Globus pallidus (tissue), 1 donor: ENCODE measurements around the gene ADGRD1.

Experiments used
- DNase-seq: peaks from one replicate; pipeline ENCODE4 v3.0.0-alpha.2; 2015; ENCODE audit warnings: low spot score

Gene ADGRD1

DNA sequence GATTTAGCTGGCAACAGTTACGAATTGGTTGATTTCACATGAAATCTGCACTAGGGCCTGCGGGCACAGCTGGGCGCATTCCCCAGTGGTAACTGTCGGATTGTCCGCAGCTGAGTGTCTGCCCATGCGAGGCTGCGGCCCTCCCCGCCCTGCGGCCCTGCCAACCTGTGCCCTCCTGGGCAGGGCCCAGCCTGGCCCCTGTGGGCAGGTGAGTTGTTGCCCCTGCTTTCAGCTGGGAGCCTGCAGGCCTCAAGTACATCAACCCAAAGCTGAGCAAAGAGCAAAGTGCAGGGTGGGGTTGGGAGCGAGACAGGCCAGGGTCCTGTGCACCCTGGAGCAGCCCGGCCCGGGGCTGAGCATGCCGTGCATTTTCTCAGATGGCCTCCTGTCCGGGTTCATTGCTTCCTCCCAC is 89.1 kb downstream of the ADGRD1 start:
- no peak for DNase-seq

DNA sequence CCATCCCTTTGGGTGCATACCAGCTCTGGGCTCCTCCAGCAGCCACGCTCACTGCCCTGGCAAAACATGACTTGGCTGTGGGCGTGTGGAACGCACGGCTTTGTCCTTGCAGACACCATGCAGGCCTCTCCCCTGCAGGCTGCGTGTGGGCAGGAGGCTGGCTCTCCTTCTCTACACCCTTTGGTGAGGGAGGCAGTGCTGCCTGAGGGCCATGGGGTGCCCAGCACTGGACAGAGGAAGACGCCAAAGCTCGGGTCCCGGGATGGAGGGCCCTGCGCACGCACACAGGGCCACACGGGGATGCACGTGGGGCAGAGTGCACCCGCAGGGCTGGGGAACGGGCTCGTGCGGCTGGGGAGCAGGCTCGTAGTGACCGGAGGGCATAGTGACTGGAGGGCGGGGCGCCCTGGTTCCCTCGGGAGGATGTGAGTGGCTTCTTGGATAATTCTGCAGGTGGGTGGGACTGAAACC is 89.7 kb downstream of the ADGRD1 start:
- no peak for DNase-seq

DNA sequence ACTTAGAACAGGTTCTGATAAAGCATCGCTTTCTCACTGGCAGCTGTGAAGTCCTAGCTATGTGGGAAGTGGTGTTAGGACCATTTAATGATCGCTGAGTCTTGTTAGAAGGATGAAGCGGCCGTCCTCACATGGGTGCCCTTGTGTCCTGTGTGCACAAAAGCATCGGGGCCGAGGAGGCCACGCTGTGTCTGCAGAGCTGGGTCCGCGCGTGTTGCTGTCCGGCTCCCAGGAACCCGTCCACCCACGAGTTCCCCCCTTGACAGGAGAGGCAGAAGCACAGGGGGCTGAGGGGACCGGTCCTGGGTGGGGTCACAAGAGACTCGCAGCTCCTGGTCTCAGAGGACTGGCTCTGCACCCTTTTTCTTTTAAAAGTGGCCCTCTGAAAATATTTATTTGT is 90.4 kb downstream of the ADGRD1 start:
- no peak for DNase-seq

DNA sequence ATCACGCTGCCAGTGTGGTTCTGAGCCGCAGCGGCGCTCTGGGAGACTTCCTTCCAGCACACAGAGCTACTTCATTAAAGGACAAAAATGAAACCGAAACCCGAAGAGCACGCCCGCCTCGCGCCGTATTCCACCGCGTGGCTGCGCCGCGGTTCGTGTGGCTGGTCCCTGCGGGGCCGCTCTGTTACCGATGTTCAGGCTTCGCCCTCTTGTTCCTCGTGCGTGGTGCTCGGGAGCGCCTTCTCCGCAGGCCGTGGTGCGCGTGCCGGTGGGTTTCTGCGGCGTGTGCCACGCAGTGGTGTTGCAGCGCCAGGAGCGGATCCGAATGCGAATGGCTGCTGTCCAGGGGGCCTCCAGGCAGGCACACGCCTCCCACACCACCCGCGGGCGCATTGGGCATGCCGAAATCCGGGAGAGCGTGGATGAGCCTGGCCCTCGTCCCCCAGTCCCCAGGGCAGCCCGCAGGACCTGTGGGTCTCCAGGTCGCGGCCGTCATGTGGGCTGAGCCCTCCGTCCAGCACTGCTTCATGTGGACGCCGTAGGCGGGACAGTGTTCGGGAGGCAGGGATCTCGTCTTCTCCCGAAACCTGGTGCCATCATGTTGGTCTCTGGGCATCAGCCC is 91.2 kb downstream of the ADGRD1 start:
- no peak for DNase-seq

DNA sequence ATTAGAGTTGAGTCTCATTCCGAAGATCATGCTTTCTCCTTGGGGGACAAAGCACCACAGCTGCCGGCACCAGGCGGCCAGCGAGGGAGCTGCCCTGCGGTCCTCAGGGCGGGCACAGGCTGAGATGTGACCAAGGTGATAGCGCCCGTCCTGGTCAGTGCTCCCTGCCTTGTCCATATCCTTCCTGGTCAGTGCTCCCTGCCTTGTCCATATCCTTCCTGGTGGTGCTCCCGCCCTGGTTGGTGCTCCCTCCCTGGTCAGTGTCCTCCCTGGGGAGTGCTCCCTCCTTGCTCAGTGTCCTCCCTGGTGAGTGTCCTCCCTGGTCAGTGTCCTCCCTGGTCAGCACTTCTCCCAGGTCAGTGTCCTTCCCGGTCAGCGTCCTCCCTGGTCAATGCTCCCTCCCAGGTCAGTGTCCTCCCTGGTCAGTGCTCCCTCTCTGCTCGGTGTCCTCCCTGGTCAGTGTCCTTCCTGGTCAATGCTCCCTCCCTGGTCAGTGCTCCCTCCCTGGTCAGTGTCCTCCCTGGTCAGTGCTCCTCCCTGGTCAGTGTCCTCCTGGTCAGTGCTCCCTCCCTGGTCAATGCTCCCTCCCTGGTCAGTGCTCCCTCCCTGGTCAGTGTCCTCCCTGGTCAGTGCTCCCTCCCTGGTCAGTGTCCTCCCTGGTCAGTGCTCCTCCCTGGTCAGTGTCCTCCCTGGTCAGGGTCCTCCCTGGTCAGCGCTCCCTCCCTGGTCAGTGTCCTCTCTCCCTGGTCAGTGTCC is 92.2 kb downstream of the ADGRD1 start:
- DNase-seq, result no peak

DNA sequence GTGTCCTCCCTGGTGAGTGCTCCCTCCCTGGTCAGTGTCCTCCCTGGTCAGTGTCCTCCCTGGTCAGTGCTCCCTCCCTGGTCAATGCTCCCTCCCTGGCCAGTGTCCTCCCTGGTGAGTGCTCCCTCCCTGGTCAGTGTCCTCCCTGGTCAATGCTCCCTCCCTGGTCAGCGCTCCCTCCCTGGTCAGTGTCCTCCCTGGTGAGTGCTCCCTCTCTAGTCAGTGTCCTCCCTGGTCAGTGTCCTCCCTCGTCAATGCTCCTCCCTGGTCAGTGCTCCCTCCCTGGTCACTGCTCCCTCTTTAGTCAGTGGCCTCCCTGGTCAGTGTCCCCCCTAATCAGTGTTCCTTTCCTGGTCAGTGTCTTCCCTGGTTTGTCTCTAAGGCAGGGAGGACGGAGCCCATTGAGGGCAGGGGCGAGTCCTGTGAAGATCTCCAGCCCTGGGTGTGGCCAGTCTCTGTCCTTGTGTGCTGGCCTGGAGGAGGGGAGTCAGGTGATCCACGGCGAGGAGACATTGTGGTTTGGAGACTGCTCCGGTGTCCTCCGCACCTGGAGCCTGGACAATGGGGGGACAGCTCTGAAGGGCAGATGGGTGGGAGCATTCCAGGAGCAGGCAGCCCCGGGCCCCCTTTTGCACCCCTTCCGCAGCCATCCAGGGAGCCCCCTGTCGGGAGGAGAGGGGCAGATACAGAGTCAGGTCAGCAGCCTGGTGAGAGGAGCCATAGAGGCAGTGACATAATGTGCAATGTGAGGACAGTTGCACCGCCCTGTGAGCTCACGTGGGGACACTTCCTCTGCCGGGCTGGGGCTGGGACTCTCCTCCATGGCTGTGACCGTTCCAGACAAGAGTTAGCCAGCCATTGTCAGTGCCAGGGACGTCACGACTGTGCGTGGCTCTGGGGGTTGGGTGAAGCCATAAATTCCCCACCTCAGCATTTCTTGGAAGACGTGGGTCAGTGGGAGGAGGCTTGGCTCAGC is 93.4 kb downstream of the ADGRD1 start:
- DNase-seq, result no peak

DNA sequence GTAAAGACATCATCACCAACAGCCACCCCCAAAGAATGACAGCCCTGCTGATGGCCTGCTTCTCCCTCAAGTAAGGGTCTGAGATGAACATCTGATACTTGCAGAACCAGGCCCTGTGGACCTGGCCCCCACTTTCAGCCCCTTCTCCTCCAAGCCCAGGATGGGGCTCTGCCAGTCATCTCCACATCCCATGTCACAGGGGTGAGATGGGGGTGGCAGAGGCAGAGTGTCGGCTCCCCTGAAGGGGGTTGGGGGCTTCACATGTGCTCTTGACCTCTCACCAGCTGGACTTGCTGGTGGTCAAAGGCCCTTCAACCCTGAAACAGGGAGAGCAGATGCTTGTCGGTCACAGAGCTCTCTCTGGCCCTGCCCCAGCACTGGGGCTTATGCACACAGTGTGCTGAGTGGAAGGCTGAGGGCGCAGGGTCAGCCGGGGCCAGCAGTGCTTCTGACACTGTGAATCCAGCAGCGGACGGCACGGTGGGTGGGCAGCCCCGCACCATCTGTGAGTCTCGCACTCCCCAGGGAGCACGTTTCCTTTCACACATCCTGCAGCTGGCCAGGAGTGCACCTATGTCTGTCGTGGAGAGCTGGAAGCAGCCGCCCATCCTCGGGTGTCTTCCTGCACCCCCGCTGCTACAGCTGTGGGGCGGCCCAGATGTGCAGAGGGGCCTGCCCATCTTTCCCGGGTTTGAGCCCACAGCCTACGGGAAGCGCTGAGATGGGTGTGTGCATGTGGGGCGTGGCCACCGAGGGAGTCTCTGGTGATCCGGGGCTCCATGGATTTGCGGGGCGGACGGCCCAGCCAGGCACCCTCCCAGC is 94.3 kb downstream of the ADGRD1 start:
- no peak for DNase-seq

DNA sequence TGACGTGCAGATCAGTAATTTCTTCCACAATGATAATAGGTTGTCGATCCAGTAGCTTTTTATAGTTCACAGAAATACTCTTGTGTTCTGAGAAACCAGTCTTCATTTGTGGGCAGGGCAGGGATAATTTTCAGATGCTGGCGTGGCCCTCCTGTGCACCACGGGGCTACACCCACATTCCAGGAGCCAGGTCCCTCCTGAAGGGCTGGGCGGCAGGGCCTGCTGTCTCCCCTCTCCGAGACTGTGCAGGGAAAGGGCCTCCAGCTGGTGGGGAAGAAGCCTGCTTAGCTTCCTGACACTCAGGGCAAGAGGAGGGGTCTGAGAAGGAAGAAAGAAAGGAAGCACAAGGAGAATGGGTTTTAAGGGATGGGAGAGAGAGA is 94.9 kb downstream of the ADGRD1 start:
- no peak for DNase-seq

DNA sequence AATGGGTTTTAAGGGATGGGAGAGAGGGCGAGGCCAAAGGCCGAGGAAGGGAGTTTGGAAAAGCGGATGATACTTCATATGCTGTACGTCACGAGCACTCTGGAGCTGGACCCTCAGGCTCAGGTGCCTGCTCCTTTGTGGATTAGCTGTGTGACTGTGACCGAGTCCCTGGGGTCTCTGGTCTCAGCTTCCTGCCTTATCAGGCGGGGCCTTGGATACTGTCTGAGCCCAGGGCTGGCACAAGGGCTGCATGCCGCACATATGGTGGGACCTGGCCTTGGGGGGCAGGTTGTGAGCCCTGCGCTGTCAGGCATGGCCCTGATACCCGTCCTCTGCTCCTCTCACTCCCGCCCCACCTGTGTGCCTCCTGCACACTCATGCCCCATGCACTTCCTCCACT is 95.3 kb downstream of the ADGRD1 start:
- DNase-seq, result no peak

DNA sequence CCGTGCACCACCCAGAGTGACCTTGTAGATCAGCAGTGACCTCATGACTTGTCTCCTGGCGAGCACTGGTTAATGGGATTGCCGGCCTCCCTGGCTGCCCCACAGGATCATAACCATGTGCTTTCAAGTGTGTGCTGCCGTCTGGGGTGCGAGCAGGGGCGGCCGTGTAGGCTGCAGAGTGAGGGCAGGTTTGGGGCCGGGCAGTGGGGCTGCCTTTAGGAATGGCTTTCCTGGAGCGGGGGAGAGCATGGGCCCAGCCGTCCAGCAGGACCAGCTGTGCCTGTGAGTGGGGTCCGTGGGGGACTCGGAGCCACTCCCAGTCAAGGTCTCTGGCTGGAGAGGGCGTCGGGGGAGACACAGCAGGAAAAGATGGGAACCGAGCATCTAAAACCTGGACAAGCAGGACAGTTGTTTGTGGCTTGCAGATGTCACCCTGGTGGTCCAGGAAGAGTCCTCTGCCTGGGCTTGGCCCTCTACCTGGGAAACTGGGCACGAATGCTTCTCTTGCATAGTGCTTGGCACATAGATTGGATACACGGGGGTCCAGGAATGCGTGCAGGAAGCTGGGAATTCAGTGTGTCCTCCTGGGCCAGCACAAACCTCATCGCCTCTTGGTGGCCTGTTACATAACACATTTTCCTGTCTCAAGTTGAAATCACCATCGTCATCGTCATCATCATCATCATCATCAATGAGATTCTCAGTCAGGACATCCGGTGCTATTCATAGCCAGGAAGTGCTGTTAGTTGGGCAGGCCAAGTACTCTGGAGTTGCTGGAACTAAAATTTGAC is 96.0 kb downstream of the ADGRD1 start:
- no peak for DNase-seq

DNA sequence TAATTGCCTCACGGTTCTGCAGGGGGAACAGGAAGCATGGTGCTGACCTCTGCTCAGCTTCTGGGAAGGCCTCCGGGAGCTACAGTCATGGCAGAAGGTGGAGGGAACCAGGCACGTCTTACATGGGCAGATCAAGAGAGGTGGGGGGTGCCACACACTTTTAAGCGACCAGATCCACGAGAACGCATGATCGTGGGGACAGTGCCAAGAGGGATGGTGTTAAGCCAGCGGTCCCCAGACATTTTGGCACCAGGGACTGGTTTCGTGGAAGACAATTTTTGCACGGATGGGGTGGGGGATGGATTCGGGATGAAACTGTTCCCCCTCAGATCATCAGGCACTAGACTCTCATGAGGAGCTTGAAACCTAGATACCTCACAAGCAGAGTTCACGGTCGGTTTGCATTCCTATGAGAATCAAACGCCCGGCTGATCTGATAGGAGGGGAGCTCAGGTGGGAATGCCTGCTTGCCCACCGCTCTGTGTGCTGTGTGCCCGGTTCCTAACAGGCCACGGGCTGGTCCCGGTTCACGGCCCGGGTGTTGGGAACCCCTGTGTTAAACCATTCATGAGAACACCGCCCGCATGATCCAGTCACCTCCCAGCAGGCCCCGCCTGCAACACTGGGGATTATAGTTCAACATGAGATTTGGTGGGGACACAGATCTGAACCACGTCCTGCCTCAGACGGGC is 96.9 kb downstream of the ADGRD1 start:
- no peak for DNase-seq

DNA sequence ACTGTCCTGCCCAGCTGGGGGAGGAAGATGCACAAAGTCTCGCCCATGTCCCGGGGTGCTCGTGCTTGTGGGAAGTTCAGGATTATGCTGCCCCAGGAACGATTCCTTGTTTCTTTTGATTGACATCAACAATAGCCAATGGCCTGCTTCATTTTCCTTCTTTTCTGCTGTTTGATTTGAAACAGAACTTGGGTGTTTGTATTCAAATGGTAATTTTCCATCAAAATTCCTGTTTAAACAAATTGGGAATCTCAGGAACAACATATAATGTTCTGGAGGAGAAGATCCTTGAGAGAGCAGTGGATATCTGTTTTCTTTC is 97.4 kb downstream of the ADGRD1 start:
- DNase-seq, result no peak

DNA sequence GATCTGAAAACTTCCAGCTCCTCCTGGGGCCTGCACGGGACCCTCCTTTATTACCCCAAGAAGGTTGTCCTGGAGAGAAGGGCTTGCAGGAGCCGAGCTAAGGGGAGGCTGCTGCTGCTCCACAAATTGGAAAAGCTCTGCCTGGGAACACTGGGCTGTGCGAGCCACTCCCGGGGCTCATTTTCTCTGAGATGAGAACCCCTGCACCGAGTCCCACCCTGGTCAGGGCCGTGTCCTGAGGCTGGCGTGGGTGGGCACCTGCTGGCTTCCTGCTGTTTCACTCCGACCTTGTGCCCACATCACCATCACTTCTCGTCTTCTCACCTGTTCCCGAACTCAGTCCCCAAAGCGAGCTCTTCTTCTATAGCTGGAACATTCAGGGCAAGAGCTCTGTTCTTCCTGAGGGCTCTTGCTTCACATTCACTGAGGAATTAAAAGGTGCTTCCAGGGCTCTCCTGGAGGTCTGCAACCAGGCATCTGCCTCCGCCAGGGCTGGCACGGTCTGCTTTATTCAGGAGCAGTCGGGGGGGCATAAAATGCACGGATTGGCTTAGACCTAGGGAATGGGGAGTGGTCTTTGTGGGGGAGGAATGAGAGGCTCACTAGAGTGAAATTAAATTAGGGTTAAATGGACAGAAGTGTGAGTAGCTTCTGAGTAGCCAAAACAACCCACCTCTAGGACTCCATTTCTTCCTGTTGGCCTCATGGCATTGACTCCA is 98.5 kb downstream of the ADGRD1 start:
- DNase-seq, result no peak

DNA sequence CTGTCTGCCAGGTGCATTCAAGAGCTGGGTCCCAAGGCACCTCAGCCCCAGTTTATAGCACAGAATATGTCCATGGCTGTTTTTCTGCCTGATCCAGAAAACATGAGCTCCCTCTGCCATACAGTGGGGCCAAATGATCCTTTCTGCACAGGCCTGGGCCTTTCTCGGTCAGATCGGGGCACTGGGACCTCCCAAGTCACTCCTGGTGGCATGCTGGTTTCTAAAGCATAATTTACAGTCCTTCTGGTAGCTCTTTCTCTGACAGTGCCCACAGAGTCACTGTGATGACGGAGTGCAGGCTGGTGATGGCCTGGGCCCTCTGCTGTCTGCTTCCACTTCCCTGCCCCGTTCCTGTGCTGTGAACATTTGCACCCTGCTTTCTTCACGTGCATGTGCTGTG is 99.2 kb downstream of the ADGRD1 start:
- DNase-seq, result no peak

DNA sequence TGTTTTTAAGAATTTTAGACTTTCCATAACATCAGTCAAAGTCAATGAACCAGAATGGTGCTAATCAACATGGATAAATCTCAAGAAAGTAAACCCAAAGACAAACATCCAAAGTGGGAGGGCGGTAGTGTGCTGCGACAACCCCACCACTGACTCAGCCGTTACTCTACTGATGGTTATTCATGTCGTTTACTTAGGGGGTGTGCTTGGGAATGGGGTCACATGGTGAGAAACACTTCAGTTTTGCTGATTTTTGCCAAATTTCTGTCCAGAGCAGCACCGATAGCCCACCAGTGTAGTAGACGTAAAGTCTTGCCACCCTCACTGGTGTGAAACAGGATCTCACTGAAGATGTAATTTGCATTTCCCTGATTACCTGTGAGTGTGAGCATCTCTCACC is 99.9 kb downstream of the ADGRD1 start:
- no peak for DNase-seq

DNA sequence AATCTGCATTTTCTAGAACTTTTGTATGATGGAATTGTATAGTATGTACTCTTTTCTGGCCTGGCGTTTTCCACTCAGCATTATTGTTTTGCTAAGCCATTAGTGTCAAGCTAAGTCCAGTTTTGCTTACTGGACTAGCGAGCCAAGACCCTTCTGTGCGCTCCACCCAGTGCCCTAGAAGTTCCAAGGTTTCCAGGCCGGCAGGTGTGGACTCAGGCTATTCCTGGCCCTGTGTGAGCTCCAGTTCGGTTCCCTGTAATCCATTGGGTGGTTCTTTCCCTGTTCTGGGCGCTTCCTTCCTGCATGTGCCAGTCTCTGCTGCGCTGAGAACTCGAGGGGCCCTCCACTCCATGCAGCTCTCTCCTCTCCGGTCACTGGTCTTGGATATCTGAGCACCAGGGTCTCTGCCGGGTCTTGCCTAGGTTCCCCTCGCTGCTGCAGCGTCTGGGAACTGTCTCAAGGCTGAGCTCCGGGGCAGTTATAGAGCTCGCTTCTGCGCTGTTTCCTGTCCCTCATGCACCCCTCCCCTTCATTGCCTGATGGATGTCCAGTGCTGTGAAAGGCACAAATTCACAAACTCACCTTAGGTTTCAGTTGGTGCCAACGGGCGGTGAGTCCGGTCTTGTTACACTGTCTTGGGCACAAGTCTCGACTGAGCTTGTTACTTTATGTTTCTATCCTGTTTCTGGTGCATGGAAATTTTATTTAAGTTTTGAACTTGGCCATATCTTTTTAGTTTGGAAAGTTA is 100.8 kb downstream of the ADGRD1 start:
- no peak for DNase-seq

DNA sequence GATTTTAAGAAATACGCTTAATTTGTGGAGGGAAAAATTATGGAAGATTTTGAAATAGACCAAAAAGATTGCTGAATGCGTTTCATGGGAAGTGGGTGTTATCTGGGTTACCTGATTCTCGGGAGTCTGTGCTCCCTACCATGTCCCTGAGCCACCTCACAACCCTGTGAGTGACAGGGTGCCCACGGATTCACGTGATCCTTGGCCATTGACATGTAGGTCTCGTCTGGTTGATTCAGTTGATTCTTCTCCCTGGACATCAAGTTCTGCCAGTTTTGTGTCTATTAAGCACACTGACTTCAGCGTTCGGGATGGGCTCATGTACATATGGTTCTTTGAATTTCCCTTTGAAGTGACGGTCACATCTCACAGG is 101.4 kb downstream of the ADGRD1 start:
- DNase-seq, result no peak

DNA sequence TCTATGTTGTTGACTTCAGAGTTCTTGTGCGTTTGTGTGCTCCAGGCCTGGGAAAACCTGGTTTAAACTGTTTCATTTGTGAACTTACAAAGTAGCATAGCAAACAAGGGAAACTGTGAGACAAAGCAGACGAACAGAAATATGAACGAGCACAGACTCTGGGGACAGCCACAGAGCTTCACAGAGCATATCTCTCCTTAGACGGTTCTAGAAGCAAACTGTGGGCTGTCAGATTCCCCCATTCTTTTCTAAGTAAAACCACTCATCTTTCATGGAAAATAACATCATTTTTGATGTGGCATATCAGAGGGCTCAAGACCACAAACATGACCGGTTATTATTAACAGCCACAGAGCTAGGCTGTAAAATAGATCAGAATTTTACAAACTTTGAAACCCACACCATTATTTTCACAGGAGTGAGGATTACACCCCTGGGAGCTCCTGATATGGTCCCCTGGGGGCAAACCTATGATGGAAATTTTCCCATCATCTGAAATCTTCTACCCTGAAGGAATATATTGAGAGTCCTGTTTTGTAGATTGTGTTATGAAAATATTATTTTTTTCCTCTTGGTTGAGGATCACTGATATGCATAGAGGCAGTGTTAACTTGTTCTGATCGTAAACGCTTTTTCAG is 102.0 kb downstream of the ADGRD1 start:
- DNase-seq, result no peak

DNA sequence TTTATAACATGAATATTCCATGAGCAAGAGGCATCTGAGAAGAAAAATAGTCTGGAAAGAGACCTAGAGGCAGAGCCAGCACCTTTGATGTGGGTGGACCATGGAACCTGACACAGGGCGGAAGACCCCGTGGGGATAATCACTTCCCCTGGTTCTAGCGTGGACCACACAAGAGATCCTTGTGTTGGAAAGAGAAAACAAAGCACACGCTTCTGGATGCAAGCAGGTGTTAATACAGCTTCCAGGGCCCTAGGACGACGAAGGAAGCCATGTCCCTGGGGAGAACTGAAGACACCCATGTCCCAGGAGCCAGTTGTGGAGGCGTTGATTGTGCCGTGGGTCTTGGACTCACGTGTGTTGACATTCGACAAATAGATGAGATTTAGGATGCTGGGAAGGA is 102.9 kb downstream of the ADGRD1 start:
- DNase-seq, result no peak
